Measurements from ENCODE around the gene PTGDS.

Gene PTGDS

GRCh38 chr9:136973618-136974617 is 3.4 kb upstream of the PTGDS start:
- DNase-seq (ENCODE audit: low read depth in 2 of 2), result no peak

GRCh38 chr9:136974817-136975535 is 2.3 kb upstream of the PTGDS start:
- no peak for DNase-seq (ENCODE audit: low read depth in 2 of 2)

GRCh38 chr9:136975644-136976043 is 1.7 kb upstream of the PTGDS start:
- DNase-seq (ENCODE audit: low read depth in 2 of 2), result no peak

- no peak for DNase-seq (ENCODE audit: low read depth in 2 of 2)
Measured at GRCh38 chr9:136977649-136978072, 357 bp downstream of the PTGDS start.

GRCh38 chr9:136978073-136978864 is 965 bp downstream of the PTGDS start:
- DNase-seq (ENCODE audit: low read depth in 2 of 2), result peak; percentile 50

GRCh38 chr9:136978865-136979544 is 1.7 kb downstream of the PTGDS start:
- DNase-seq (ENCODE audit: low read depth in 2 of 2), result no peak

- DNase-seq (ENCODE audit: low read depth in 2 of 2), result no peak
Measured at GRCh38 chr9:136979769-136980587, 2.7 kb downstream of the PTGDS start.

GRCh38 chr9:136980669-136981478 is 3.6 kb downstream of the PTGDS start:
- no peak for DNase-seq (ENCODE audit: low read depth in 2 of 2)

- DNase-seq (ENCODE audit: low read depth in 2 of 2), result no peak
Measured at GRCh38 chr9:136981588-136982231, 4.4 kb downstream of the PTGDS start.

GRCh38 chr9:136982232-136983051 is 5.1 kb downstream of the PTGDS start, which contains the start of gene LCNL1:
LCNL1 (plus strand) TSS chr9:136982993; CDS start chr9:136983587, 594 bp downstream.
- DNase-seq (ENCODE audit: low read depth in 2 of 2), result no peak

- DNase-seq (ENCODE audit: low read depth in 2 of 2), result no peak
Measured at GRCh38 chr9:136983167-136983566, 5.9 kb downstream of the PTGDS start.

GRCh38 chr9:136983656-136984314 is 6.5 kb downstream of the PTGDS start:
- DNase-seq (ENCODE audit: low read depth in 2 of 2), result no peak

GRCh38 chr9:136984464-136985026 is 7.2 kb downstream of the PTGDS start:
- DNase-seq (ENCODE audit: low read depth in 2 of 2), result no peak

- DNase-seq (ENCODE audit: low read depth in 2 of 2), result no peak
Measured at GRCh38 chr9:136985027-136985602, 7.8 kb downstream of the PTGDS start.

- no peak for DNase-seq (ENCODE audit: low read depth in 2 of 2)
Measured at GRCh38 chr9:136985853-136986252, 8.5 kb downstream of the PTGDS start.

GRCh38 chr9:136988872-136989271 is 11.6 kb downstream of the PTGDS start:
- DNase-seq (ENCODE audit: low read depth in 2 of 2), result no peak
